CD4-positive, alpha-beta T cell (primary cell): ENCODE results near the gene C11orf86. TPM values are rescaled to one million over a fixed set of nuclear protein-coding genes. Genes with fewer than 3 reads are reported as not detected.

ENCODE experiments used
- ATAC-seq: fragments of 200-7000 bp; cut with Tn5 transposase; one replicate; pipeline ENCODE4 v1.10.0; 2022; ENCODE audit warnings: mild to moderate bottlenecking; ENCODE audit not compliant: poor library complexity
- CTCF ChIA-PET: fragments of 350-600 bp; sonication (Branson Sonifier 250); formaldehyde crosslinking; loops from one replicate; lab custom pipeline; 2021; ENCODE audit warnings: antibody characterized with exemption, inconsistent platforms; lab: Charles Lee
- POLR2A ChIA-PET: fragments of 350-600 bp; sonication (Branson Sonifier 250); formaldehyde crosslinking; loops from one replicate; lab custom pipeline; 2021; ENCODE audit warnings: antibody characterized with exemption, inconsistent platforms; lab: Charles Lee
- DNase-seq, 14 experiments: peaks; one replicate each; pipeline ENCODE4 v3.0.0-alpha.2; 2013 to 2020; ENCODE audit warnings: mixed read lengths in 2 of 14
- H3K27ac ChIP-seq, 2 donors: one replicate each; pipeline versions ENCODE4 v1.5.1 to v1.7.0; 2013; ENCODE audit warnings: low read length in 2 of 2, low read depth in 1 of 2, mild to moderate bottlenecking in 1 of 2
- H3K27me3 ChIP-seq, 2 experiments: 1 replicate in 1 of 2; 2 replicates in 1 of 2; pipeline versions ENCODE4 v1.6.1 to v1.7.0; 2013; ENCODE audit warnings: low read length in 2 of 2, control low read depth in 1 of 2, mild to moderate bottlenecking in 1 of 2, moderate library complexity in 1 of 2; ENCODE audit not compliant: insufficient read depth in 2 of 2, control insufficient read depth in 1 of 2
- H3K36me3 ChIP-seq: one replicate; pipeline ENCODE4 v1.6.1; 2013; ENCODE audit warnings: low read length, control low read depth; ENCODE audit not compliant: insufficient read depth
- H3K4me1 ChIP-seq: one replicate; pipeline ENCODE4 v1.6.1; 2013; ENCODE audit warnings: low read length, control low read depth; ENCODE audit not compliant: insufficient read depth
- H3K4me3 ChIP-seq: one replicate; pipeline ENCODE4 v1.5.1; 2013; ENCODE audit warnings: mild to moderate bottlenecking, low read length, moderate library complexity
- H3K9me3 ChIP-seq, 2 experiments: 1 replicate in 1 of 2; 2 replicates in 1 of 2; pipeline versions ENCODE4 v1.6.1 to v1.7.0; 2013; ENCODE audit warnings: low read length in 2 of 2, mild to moderate bottlenecking in 2 of 2, control low read depth in 1 of 2, moderate library complexity in 1 of 2; ENCODE audit not compliant: control insufficient read depth in 1 of 2, insufficient read depth in 1 of 2
- H3K27ac Mint-ChIP-seq: one replicate; pipeline ENCODE4 v1.8.0; 2020; ENCODE audit warnings: mixed read lengths
- H3K27me3 Mint-ChIP-seq: one replicate; pipeline ENCODE4 v1.8.0; 2021; ENCODE audit warnings: mixed read lengths
- H3K36me3 Mint-ChIP-seq: one replicate; pipeline ENCODE4 v1.8.0; 2021; ENCODE audit warnings: low read depth, mixed read lengths
- H3K4me1 Mint-ChIP-seq: one replicate; pipeline ENCODE4 v1.8.0; 2021; ENCODE audit warnings: low read depth, mixed read lengths
- H3K4me3 Mint-ChIP-seq: one replicate; pipeline ENCODE4 v1.8.0; 2020; ENCODE audit warnings: mild to moderate bottlenecking, mixed read lengths
- H3K9me3 Mint-ChIP-seq: one replicate; pipeline ENCODE4 v1.8.0; 2020; ENCODE audit warnings: mixed read lengths
- CTCF ChIP-seq: fragments of 200-600 bp; IDR thresholded peaks from one replicate; pipeline ENCODE4 v1.8.0; 2022; ENCODE audit warnings: antibody characterized with exemption, mild to moderate bottlenecking
- intact Hi-C, 2 experiments: fragments of 100-400 bp; cut with DNase I in 1 of 2; cut with micrococcal nuclease in 1 of 2; formaldehyde crosslinking; loops; one replicate each; pipeline versions ENCODE4 v1.15.1 to v1.9.0; 2023 to 2025; cut with DNase I, micrococcal nuclease
- total RNA-seq, 174 experiments: library from RNA in 2 of 174; stranded (reverse) in 2 of 174; gene quantifications; one replicate each; pipeline ENCODE4 v1.2.3 and lab custom pipeline; 2021 to 2026

Gene C11orf86
- total RNA-seq, 2 experiments from 2014 or later = not detected

- no peak for DNase-seq
- Histone ChIP-seq H3K36me3 (no peaks in the 10 kb centered on the region), H3K4me1 (no peaks in the 10 kb centered on the region), H3K4me3 (no peak overlapping the region), H3K27ac (no peak overlapping the region), H3K9me3 (no peaks in the 10 kb centered on the region), H3K27me3 (no peaks in the 10 kb centered on the region)
- ChIA-PET CTCF (no interaction called here), POLR2A (no interaction called here)
- H3K9me3 Mint-ChIP-seq = no peaks in the 10 kb centered on the region
- no peak for TF ChIP-seq CTCF
- intact Hi-C loops = loop anchor here in 1 of 2 experiments (10.0 kb wide), 1 partner anchor 404 kb away; the partner anchor contains the start of gene POLD4
- ATAC-seq = no peak
- no peak overlapping the region for H3K4me3 Mint-ChIP-seq
- no peak overlapping the region for H3K27ac Mint-ChIP-seq
- H3K27me3 Mint-ChIP-seq = no peaks in the 10 kb centered on the region
- peaks cover 4% of the 10 kb centered on the region for H3K4me1 Mint-ChIP-seq
- no peaks in the 10 kb centered on the region for H3K36me3 Mint-ChIP-seq
Observed at GRCh38 chr11:66951135-66951534, 24.0 kb upstream of the C11orf86 start.

GRCh38 chr11:66951927-66952337 lies 23.2 kb upstream of the C11orf86 start:
- CTCF ChIA-PET = no interaction called here
- no peak overlapping the region for H3K27ac Mint-ChIP-seq
- intact Hi-C loops = loop anchor here in 1 of 2 experiments (10.0 kb wide), 1 partner anchor 403 kb away; the partner anchor contains the start of gene POLD4

DNA sequence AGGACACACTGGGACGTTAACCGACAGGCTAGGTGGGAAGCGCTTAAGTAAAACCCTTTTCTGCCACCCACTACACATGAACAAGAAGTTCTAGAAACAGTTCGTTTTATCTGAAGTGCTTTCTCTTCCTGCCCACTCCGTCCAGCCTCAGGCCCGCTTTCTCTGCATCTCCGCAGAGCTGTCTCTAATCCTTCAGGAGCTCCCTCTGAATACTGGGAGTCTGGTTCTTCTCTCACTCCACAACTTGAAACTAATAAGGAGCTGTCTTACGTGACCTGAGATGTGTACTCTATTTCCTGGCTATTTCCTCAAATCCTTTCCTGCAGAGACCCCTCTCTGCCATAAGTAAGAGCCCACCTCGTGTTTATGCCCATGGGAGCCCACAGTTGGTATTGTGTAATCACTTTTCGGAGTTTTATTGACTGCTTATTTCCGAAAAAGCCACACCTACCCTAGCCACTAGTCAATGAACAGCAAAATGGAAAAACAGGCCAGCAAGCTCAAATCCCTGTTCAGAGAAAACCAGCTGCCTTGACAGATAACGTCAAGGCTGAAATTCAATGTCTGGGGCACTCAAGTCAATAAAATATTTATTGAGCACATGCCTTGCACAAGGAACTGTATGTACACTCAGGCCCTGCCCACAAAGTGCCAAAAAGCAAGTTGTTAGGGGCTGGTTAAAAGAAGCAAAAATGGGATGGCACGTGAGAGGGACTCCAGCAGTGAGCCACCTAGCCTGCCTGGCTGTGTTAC lies 21.8 kb upstream of the C11orf86 start:
- no peaks in the 10 kb centered on the region for H3K9me3 ChIP-seq
- ChIA-PET CTCF (no interaction called here), POLR2A (no interaction called here)
- H3K4me3 Mint-ChIP-seq = no peak overlapping the region
- no peaks in the 10 kb centered on the region for H3K36me3 Mint-ChIP-seq
- DNase-seq = no peak
- TF ChIP-seq CTCF = no peak
- no peaks in the 10 kb centered on the region for H3K36me3 ChIP-seq
- H3K27me3 Mint-ChIP-seq = no peaks in the 10 kb centered on the region
- ATAC-seq = no peak
- peaks cover 11% of the 10 kb centered on the region for H3K4me1 Mint-ChIP-seq
- no peak overlapping the region for H3K27ac Mint-ChIP-seq
- H3K27ac ChIP-seq = no peak overlapping the region
- H3K9me3 Mint-ChIP-seq = no peaks in the 10 kb centered on the region
- intact Hi-C loops = loop anchor here in 1 of 2 experiments (10.0 kb wide), 1 partner anchor 402 kb away; the partner anchor contains the start of gene POLD4
- H3K27me3 ChIP-seq = no peaks in the 10 kb centered on the region
- no peak overlapping the region for H3K4me3 ChIP-seq
- H3K4me1 ChIP-seq = peaks cover 11% of the 10 kb centered on the region

More at GRCh38 chr11:66951927-66952337, 23.2 kb upstream of the C11orf86 start:
- TF ChIP-seq CTCF = no peak
- Mint-ChIP-seq H3K9me3 (no peaks in the 10 kb centered on the region), H3K36me3 (no peaks in the 10 kb centered on the region), H3K27me3 (no peaks in the 10 kb centered on the region), H3K4me1 (peaks cover 9% of the 10 kb centered on the region), H3K4me3 (no peak overlapping the region)
- Histone ChIP-seq H3K4me3 (no peak overlapping the region), H3K4me1 (peaks cover 4% of the 10 kb centered on the region), H3K27ac (no peak overlapping the region), H3K9me3 (no peaks in the 10 kb centered on the region), H3K36me3 (no peaks in the 10 kb centered on the region), H3K27me3 (no peaks in the 10 kb centered on the region)
- POLR2A ChIA-PET = no interaction called here
- ATAC-seq (no peak), DNase-seq (no peak)
